K562 (cell line): Measurements from ENCODE around the gene CRPPA. TPM values are rescaled to one million over a fixed set of nuclear protein-coding genes. Genes with fewer than 3 reads are reported as not detected.

Experiments
- CBFB ChIP-seq: sonication (generic); formaldehyde crosslinking; IDR thresholded peaks from 2 replicates; pipeline ENCODE4 v1.4.0; 2020; ENCODE audit warnings: mild to moderate bottlenecking, missing genetic modification reagents
- CBX3 ChIP-seq, 2 experiments: IDR thresholded peaks; 1 replicate in 1 of 2; 2 replicates in 1 of 2; pipeline ENCODE4 v1.6.1; 2012; ENCODE audit warnings: inconsistent platforms in 2 of 2, low read length in 2 of 2, borderline replicate concordance in 1 of 2, control low read depth in 1 of 2
- CEBPB ChIP-seq: fragments of 450-650 bp; IDR thresholded peaks from 2 replicates; pipeline ENCODE4 v1.6.1; 2016; ENCODE audit warnings: missing genetic modification characterization, missing compliant biosample characterization
- CLOCK ChIP-seq: fragments of 250-450 bp; sonication (Bioruptor Pico); IDR thresholded peaks from 2 replicates; pipeline ENCODE4 v1.4.0; 2020; ENCODE audit warnings: mild to moderate bottlenecking, moderate library complexity, borderline replicate concordance
- GTF2B ChIP-seq: IDR thresholded peaks from 2 replicates; pipeline ENCODE4 v1.6.1; 2011; ENCODE audit not compliant: insufficient read length; ENCODE audit errors: extremely low read depth
- HNRNPL ChIP-seq: fragments of 200-400 bp; formaldehyde crosslinking; IDR thresholded peaks from 2 replicates; pipeline ENCODE4 v1.6.1; 2017; ENCODE audit warnings: low read depth, mild to moderate bottlenecking, low read length
- NR4A1 ChIP-seq, 2 experiments: fragments of 250-450 bp in 1 of 2; fragments of 450-650 bp in 1 of 2; sonication (Bioruptor Pico) in 1 of 2; IDR thresholded peaks; 2 replicates each; pipeline versions ENCODE4 v1.4.0 to v1.6.1; 2016 to 2020; ENCODE audit warnings: mild to moderate bottlenecking in 2 of 2, missing compliant biosample characterization in 1 of 2, missing genetic modification characterization in 1 of 2, moderate library complexity in 1 of 2
- RHOXF2B ChIP-seq: fragments of 250-450 bp; sonication (Bioruptor Pico); conservative IDR thresholded peaks from 2 replicates; pipeline ENCODE4 v1.5.1; 2021
- SFPQ ChIP-seq: fragments of 200-400 bp; formaldehyde crosslinking; IDR thresholded peaks from 2 replicates; pipeline ENCODE4 v1.6.1; 2017; ENCODE audit warnings: mild to moderate bottlenecking, low read depth, low read length, moderate library complexity
- SREBF2 ChIP-seq: sonication (generic); formaldehyde crosslinking; IDR thresholded peaks from 2 replicates; pipeline ENCODE4 v1.4.0; 2020; ENCODE audit warnings: mild to moderate bottlenecking, missing genetic modification reagents
- ZBTB40 ChIP-seq, 2 experiments: fragments of 450-650 bp in 1 of 2; sonication (generic) in 1 of 2; formaldehyde crosslinking in 1 of 2; IDR thresholded peaks; 2 replicates each; pipeline versions ENCODE4 v1.7.1 to v1.9.0; 2016 to 2022; ENCODE audit warnings: inconsistent platforms in 1 of 2, mild to moderate bottlenecking in 1 of 2, missing genetic modification reagents in 1 of 2
- ZNF551 ChIP-seq: fragments of 250-450 bp; sonication (Bioruptor Pico); IDR thresholded peaks from 2 replicates; pipeline ENCODE4 v1.5.0; 2021; ENCODE audit warnings: mild to moderate bottlenecking, moderate library complexity
- polyA plus RNA-seq, 8 experiments: library from polyadenylated mRNA; depleted of rRNA in 4 of 8; stranded (reverse) in 5 of 8; unstranded in 3 of 8; fragments of >200 nt; fragmentation: Nextera tagmentation in 2 of 8; fragmentation: Illumina TruSeq in 1 of 8; extraction: Ambion mirVana in 2 of 8; extraction: Trizol in 1 of 8; gene quantifications; 2 replicates each; pipeline versions ENCODE4 v1.2.1 to v1.2.3, GENCODE V29; 2011 to 2014; ENCODE audit warnings: inconsistent platforms in 1 of 8, missing spikeins in 1 of 8
- total RNA-seq, 7 experiments: library from RNA; depleted of rRNA in 6 of 7; stranded (reverse); fragments of >200 nt in 6 of 7; fragmentation: Illumina TruSeq in 2 of 7; extraction: Trizol in 2 of 7; gene quantifications; 2 replicates each; pipeline versions ENCODE4 v1.2.1 to v1.2.3, GENCODE V29; 2011 to 2021; ENCODE audit warnings: low replicate concordance in 1 of 7

The CRPPA gene
- total and polyA plus RNA-seq, 9 of the 15 experiments (the other 6 are each of a cell fraction or from before 2014, with no cell fraction given) = 3.9 to 14.4 (median 7.8) TPM

- TF ChIP-seq CBFB (CRISPR knock-in tag) (no peak), CLOCK (CRISPR knock-in tag) (no peak), ZNF551 (CRISPR knock-in tag) (no peak), CBX3 (IDR thresholded peaks at IDR 0.05; ENCODE audit: borderline replicate concordance in 1 of 2, low read length in 2 of 2) (no peak), HNRNPL (no peak), CEBPB (tag) (no peak), SREBF2 (CRISPR knock-in tag) (no peak), RHOXF2B (no peak), GTF2B (no peak), NR4A1 (CRISPR knock-in tag; IDR thresholded peaks at IDR 0.05) (no peak), NR4A1 (tag; IDR thresholded peaks at IDR 0.05) (no peak), SFPQ (no peak), ZBTB40 (IDR thresholded peaks at IDR 0.05) (no peak), ZBTB40 (CRISPR knock-in tag; IDR thresholded peaks at IDR 0.05) (no peak)
Observed at GRCh38 chr7:16422917-16423316, 1.6 kb upstream of the CRPPA start (continued).
